ENCODE data around the gene MGP. TPM values are rescaled to one million over a fixed set of nuclear protein-coding genes. Genes with fewer than 3 reads are reported as not detected.

Gene MGP
- total RNA-seq, 1 experiment from 2014 or later, result 79.8 TPM

DNA sequence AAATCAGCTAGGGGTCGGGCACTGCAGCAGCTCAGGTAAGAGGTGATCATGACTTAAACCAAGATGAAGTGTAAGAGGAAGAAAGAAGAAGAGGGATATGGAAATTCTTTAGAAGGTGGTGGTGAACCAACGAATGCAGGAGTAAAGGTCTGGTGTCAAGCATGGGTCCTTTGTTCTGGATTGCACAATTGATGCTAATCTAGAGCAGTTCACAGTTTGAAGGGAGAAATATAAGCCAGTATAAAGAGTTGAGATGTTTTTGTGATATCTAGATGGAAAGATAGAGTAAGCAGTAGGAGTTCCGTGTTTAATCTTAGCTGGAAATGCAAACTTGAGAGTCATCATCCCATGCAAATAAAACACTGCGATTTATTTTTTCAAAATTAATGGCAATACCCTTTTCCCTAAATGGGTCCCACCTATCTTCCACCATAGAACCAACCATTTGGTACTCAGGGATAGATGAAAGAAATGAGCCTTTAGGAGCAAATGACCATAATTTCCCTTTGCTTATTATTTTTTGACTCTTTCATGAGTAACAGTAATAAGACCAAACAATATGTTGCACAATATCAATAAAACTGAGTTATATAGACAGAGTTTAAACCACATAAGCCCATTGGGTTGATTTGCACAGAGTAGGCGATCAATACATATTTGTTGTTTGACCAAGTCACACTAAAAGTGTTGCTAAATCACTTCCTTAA lies 15.0 kb upstream of the MGP start:
- Histone ChIP-seq H3K4me1 (replicated peaks; ENCODE audit: insufficient read depth) (no peaks in the 10 kb centered on the region), H3F3A (ENCODE audit: insufficient read depth, low read depth) (no peaks in the 10 kb centered on the region), H4K20me1 (ENCODE audit: insufficient read depth) (no peaks in the 10 kb centered on the region), H3K27ac (no peak overlapping the region), H3K27me3 (ENCODE audit: insufficient read depth, low read depth) (no peaks in the 10 kb centered on the region), H3K9me3 (ENCODE audit: insufficient read depth, low read depth) (no peaks in the 10 kb centered on the region), H3K9me2 (ENCODE audit: insufficient read depth) (peaks cover 4% of the 10 kb centered on the region; the same call in 1 of the 2 replicates), H2AFZ (no peak overlapping the region; the same call in 1 of the 2 replicates), H3K79me2 (ENCODE audit: low read depth) (no peaks in the 10 kb centered on the region), H3K4me3 (no peak overlapping the region), H3K36me3 (ENCODE audit: low read depth) (no peaks in the 10 kb centered on the region), H3K4me2 (no peak overlapping the region)
- ChIA-PET POLR2A (ENCODE audit: unreplicated experiment) (no interaction called here), CTCF (no interaction called here)
- no peak for DNase-seq
- TF ChIP-seq EZH2 (IDR thresholded peaks at IDR 0.05; ENCODE audit: low read depth), result no peak
- TF ChIP-seq, protein P1, sequence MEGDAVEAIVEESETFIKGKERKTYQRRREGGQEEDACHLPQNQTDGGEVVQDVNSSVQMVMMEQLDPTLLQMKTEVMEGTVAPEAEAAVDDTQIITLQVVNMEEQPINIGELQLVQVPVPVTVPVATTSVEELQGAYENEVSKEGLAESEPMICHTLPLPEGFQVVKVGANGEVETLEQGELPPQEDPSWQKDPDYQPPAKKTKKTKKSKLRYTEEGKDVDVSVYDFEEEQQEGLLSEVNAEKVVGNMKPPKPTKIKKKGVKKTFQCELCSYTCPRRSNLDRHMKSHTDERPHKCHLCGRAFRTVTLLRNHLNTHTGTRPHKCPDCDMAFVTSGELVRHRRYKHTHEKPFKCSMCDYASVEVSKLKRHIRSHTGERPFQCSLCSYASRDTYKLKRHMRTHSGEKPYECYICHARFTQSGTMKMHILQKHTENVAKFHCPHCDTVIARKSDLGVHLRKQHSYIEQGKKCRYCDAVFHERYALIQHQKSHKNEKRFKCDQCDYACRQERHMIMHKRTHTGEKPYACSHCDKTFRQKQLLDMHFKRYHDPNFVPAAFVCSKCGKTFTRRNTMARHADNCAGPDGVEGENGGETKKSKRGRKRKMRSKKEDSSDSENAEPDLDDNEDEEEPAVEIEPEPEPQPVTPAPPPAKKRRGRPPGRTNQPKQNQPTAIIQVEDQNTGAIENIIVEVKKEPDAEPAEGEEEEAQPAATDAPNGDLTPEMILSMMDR (conservative IDR thresholded peaks at IDR 0.05), result no peak
- intact Hi-C loops (cut with micrococcal nuclease; ENCODE audit: unreplicated experiment), result no loop called here
- BruUV-seq (replicated peaks), result no TSS peak

DNA sequence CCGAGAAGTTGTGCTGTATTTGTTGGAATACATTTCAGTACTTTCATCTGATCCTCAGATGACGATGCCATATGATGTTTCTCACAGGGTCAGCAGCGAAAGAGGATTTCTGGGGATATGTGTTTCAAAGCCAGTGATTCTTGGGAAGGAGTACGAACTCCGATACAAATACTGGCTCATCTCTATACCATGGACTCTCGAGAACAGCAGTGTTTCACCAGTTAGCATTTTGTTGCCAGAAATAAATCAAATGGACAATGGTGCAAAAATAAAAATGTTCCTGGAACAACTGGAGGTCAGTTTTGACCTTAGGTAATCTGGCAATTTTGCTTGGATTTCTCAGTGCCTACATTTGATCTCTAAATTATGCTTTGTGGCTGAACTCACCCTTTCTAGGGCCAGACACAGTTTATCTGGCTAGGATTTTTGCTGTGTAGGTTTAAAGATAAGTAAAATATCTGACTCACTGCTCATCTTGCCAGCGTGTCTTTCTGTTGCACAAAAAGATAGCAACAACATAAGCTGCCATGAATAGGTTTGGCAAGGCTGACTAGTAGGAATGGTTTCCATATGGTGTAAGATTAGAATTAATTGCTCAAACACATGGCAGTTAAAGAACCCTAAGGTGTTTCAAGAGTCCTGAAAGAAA lies 11.0 kb upstream of the MGP start:
- Histone ChIP-seq H3K36me3 (ENCODE audit: low read depth) (no peaks in the 10 kb centered on the region), H3K9me3 (ENCODE audit: insufficient read depth, low read depth) (no peaks in the 10 kb centered on the region), H3K4me2 (no peak overlapping the region), H3K27me3 (ENCODE audit: insufficient read depth, low read depth) (no peaks in the 10 kb centered on the region), H3F3A (ENCODE audit: insufficient read depth, low read depth) (no peaks in the 10 kb centered on the region), H3K27ac (no peak overlapping the region), H4K20me1 (ENCODE audit: insufficient read depth) (no peaks in the 10 kb centered on the region), H3K9me2 (ENCODE audit: insufficient read depth) (peaks cover 4% of the 10 kb centered on the region; the same call in 1 of the 2 replicates), H3K4me3 (no peak overlapping the region), H3K79me2 (ENCODE audit: low read depth) (no peaks in the 10 kb centered on the region), H2AFZ (no peak overlapping the region), H3K4me1 (replicated peaks; ENCODE audit: insufficient read depth) (no peaks in the 10 kb centered on the region)
- intact Hi-C loops (cut with micrococcal nuclease; ENCODE audit: unreplicated experiment), result no loop called here
- ChIA-PET CTCF (no interaction called here), POLR2A (ENCODE audit: unreplicated experiment) (no interaction called here)
- BruUV-seq (replicated peaks), result no TSS peak
- DNase-seq, result no peak
- no peak for TF ChIP-seq EZH2 (IDR thresholded peaks at IDR 0.05; ENCODE audit: low read depth)
- TF ChIP-seq, protein P1 (conservative IDR thresholded peaks at IDR 0.05), result no peak

DNA sequence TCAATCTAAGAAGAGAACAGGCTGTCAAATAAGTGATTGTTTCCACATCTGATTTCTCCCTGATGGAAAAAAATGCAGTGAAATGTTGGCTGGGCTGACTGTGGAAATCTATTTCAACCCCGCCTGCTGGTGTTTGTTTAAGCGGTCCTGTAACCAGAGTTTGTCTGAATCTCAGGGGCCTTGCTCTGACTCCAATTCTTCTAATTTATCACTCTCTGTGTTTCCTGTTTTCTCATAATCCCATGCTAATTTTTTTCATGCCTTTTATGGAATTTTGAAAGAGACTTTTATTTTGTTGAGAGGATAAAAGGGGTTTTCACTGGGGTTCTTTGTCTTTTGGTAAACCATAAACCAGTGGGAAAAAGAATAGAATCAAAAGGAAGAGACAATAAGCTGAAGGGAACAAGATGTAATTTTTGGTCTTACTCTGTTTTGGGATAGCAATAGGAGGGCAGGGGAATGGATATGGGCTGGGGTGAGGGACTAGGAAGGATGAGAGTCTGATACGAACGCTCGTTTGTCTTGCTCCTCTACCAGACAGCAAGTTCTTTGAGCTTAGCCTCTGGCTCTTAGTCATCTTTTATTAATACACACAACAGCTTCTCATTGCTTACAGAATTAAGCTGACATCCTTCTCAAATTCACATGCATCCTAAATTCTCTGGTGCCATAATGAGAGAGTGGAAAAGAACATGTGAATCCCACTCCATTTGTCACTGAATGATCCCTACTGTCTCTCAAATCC lies 8.0 kb upstream of the MGP start:
- DNase-seq, result no peak
- TF ChIP-seq, protein P1 (conservative IDR thresholded peaks at IDR 0.05), result no peak
- TF ChIP-seq EZH2 (IDR thresholded peaks at IDR 0.05; ENCODE audit: low read depth), result no peak
- Histone ChIP-seq H3K27me3 (ENCODE audit: insufficient read depth, low read depth) (no peaks in the 10 kb centered on the region), H3K9me3 (ENCODE audit: insufficient read depth, low read depth) (no peaks in the 10 kb centered on the region; the same call in 1 of the 2 replicates), H4K20me1 (ENCODE audit: insufficient read depth) (no peaks in the 10 kb centered on the region), H3K27ac (no peak overlapping the region), H3K4me2 (no peak overlapping the region), H2AFZ (no peak overlapping the region), H3K9me2 (ENCODE audit: insufficient read depth) (peaks cover 4% of the 10 kb centered on the region; the same call in 1 of the 2 replicates), H3F3A (ENCODE audit: insufficient read depth, low read depth) (no peaks in the 10 kb centered on the region), H3K4me1 (replicated peaks; ENCODE audit: insufficient read depth) (no peaks in the 10 kb centered on the region), H3K4me3 (no peak overlapping the region), H3K79me2 (ENCODE audit: low read depth) (no peaks in the 10 kb centered on the region), H3K36me3 (ENCODE audit: low read depth) (no peaks in the 10 kb centered on the region)
- ChIA-PET POLR2A (ENCODE audit: unreplicated experiment) (interaction anchor here (0.7 kb wide), 2 partner anchors 17 to 84 kb away, joined by 5 to 11 read pairs; no protein-coding TSS in a partner anchor), CTCF (no interaction called here)
- BruUV-seq (replicated peaks), result no TSS peak
- intact Hi-C loops (cut with micrococcal nuclease; ENCODE audit: unreplicated experiment), result no loop called here

All from PC-9 (cell line).